Activated T-cell treated with anti-CD3 and anti-CD28 coated beads for 1 hour (primary cell): ENCODE data around the gene UNC119B.
A peak's percentile ranks its signal among the peaks of the same experiment; 100 is the strongest.
"Not testable (repeated sequence)": the region's sequence is repeated elsewhere in the genome, so short reads cannot be mapped to it uniquely, and the experiment has no call there.

ENCODE experiments used
- DNase-seq: peaks from one replicate; pipeline ENCODE4 v3.0.0-alpha.2; 2020; ENCODE audit warnings: low read depth

Gene UNC119B

GRCh38 chr12:120710031-120710804 lies at the start of gene UNC119B:
Gene UNC119B (plus strand): TSS chr12:120710458. CDS start chr12:120710475, 17 bp downstream.
- peak; percentile 74 for DNase-seq

DNA sequence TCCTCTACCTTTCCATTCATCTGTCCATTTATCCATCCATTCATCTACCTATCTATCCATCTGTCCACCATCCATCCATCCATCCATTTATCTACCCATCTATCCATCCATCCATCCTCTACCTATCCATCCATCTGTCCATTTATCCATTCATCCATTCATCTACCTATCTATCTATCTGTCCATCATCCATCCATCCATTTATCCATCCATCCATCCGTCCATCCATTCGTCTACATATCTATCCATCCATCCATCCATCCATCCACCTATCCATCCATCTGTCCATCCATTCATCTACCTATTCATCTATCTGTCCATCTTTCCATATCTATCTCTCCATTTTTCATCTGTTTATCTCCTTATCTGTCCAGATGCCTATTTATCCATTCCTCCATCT lies 48.8 kb upstream of the UNC119B start:
- DNase-seq: no peak

GRCh38 chr12:120662879-120663278 lies 47.4 kb upstream of the UNC119B start:
- DNase-seq: no peak

GRCh38 chr12:120663741-120664140 lies 46.5 kb upstream of the UNC119B start:
- no peak for DNase-seq

DNA sequence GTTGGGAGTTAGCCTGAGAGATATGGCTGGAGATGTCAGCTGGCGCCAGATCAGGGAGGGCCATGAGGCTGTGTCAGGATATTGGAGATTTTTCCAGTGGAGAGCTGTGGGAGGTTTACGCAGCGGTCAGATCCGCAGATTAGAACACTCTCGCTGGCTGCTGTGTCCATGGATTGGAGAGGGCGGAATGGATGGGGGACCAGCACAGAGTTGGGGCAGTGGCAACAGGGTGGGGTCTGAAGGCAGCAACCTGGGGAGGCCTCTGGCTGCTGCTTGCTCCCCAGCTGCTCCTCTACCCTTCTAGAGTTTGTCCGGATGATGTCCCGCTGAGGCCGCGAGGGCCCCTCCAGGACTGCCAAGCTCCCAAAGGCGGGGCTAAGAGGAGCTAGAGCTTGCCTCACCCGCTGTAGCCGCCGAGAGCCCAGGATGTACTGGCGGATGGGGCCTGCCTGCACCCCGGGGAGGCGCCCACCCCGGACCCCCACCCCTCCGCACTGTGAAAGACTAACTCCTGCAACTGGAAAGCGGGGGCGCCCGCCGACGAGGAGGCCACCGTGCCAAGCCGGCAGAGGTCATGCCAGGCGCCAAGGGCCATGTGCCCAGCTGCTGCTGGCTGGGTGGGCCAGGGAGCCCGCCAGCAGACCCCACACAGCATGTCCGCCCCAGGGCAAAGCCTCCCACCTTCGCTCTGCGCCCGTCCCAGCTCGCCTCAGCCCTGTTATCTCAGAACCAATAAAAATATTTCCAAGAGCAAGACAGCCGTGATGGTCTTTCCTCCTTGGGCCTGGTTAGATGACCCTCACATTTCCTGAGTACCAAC lies 43.5 kb upstream of the UNC119B start:
- no peak for DNase-seq

GRCh38 chr12:120668091-120668867 lies 42.0 kb upstream of the UNC119B start:
- no peak for DNase-seq

DNA sequence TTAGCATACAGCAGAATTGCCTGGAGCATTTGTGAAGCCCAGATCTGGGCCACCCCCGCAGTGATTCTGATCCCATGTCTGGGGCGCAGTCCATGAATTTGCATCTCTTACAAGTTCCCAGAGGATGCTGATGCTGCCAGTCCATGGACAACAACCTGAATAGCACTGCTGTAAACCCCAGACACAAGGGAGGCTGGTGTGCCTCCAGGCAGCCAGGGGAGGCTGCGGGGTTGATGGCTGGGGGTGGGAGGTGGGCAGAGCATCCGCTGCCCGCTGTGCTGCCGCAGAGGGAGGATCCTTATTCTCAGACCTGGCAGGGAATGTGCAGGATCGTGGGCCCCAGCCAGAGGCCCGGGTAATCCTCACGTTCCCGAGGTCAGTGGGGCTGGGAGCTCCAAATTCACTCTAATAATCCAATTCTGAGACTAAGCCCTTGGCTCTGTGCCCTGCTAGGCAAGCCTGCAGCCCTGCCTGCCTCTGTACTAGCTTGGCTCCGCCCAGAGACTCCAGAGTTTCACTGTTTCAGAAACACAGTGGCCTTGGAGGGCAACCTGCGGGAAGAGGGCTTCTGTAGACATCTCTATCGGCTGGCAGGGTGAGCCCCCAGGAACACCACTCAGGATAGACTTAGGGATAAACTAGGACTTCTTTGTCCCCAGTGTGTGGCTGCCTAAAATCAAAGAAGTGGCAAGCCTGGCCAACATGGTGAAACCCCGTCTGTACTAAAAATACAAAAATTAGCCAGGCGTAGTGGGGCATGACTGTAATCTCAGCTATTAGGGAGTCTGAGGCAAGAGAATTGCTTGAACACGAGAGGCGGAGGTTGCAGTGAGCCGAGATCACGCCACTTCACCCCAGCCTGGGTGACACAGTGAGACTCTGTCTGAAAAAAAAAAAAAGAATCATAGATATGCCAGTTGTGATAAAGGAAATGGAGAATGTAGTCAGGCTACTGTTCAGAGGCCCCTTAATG lies 41.1 kb upstream of the UNC119B start:
- no peak for DNase-seq

- not testable (repeated sequence) for DNase-seq
Measured at GRCh38 chr12:120670237-120670636, 40.0 kb upstream of the UNC119B start.

DNA sequence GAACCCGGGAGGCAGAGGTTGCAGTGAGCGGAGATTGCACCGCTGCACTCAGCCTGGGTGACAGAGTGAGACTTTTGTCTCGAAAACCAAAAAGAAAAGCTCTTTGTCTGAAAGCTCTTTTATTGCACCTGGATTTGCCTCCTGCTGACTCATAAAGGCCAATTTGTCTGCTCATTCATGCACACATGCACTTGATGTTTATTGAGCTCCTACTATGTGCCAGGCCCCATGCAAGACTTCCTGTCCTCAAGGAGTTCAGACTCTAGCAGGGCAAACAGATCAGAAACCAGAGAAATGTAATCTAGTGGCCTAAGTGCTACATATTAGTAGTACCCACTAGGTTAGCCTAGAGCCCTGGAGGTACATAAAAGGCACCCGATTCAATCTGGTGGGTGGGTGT lies 39.6 kb upstream of the UNC119B start:
- DNase-seq: no peak

GRCh38 chr12:120674097-120674636 lies 36.1 kb upstream of the UNC119B start:
- no peak for DNase-seq

DNA sequence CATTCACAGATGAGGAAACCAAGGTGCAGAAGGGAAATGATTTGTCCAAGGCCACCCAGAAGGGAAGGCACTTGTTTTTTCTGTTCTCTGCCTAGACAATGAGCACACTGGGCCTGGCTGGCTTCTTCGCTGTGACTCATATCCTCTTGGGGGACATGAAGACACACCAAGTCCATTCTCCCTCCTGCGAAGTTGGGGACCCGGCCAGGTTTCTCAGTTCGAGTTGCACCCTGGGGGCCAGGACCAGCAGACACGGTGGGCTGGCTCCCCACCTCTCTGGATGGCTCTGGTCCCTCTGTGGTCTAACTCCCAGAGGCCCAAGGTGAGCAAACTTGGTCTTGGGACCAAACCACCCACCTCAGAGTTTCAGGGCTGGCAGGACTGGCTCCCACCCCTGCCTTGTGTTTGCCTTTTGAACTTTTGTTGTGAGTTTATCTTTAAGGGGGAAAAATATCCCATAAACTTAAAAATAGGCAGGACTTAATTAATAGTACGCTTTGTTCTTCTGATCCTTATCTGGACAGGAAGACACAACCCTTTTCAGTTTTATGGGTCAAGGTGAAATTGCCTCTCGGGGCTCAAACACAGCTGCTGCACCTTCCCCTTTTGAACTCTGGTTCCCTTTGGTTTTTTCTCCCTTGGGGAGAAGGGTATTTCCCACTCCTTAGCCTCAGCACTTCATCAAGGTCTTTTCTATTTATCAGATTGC lies 32.3 kb upstream of the UNC119B start:
- no peak for DNase-seq

- no peak for DNase-seq
Measured at GRCh38 chr12:120678572-120678971, 31.7 kb upstream of the UNC119B start.

DNA sequence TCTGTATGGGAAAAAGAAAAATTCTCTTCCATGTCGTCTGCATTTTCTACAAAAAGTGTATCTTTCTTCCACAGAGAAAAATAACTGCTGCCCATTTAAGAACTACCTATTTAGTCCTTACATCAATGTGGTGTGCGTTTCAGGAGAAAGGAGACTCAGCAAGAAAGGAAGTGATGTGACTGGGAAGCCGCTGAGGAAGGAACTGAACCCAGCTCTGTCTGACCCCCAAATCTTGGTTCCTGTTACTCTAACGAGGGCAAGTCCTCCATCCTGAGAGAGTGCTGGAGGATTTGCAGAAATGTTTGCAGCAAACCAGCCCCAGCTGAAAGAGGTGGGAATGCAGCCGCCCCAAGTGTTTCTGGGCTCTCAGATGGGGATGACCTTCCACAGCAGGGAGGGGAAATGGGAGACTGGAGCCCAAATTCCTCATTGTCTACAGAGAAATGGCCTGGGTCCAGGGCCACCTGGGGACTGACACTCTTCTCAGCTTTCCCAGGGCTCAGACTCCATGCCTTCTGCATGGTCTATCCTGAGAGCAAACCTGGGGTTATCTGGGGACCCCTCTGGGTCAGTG lies 30.0 kb upstream of the UNC119B start:
- DNase-seq: no peak

DNA sequence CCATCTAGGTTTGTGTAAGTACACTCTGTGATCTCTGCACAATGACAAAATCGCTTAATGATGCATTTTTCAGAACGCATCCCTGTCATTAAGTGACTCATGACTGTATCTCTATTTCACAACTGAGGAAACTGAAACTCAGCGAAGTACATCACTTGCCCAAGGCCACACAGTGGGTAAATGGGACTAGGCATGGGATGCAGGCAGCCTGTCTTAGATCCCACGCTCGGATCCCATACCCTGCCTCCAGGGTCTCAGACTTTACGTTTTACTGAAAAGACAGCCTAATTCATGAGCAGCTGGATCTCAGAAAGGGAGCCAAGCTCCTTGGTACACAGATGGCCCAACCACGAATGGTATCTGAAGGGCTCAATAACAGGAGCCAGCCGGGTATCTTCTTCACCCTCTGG lies 25.7 kb upstream of the UNC119B start:
- DNase-seq: no peak

DNA sequence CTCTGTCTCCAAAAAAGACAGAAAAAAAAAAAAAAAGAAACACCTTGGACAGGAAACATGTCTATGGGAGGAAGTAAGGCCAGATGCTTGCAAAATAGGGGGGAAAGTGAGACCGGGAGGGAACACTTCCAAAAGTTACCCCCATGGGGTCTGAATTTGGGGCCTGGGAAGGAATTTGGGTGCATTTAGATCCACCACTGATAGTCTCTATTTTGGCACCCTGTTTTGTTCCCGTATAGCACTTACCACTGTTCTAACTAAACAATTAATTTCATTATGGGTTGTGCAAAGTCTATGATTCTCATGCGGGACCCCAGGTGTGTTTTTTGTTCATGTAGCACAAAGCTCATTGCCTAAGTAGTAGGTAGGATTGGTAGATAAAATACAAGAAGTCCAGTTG lies 24.7 kb upstream of the UNC119B start:
- DNase-seq: no peak

DNA sequence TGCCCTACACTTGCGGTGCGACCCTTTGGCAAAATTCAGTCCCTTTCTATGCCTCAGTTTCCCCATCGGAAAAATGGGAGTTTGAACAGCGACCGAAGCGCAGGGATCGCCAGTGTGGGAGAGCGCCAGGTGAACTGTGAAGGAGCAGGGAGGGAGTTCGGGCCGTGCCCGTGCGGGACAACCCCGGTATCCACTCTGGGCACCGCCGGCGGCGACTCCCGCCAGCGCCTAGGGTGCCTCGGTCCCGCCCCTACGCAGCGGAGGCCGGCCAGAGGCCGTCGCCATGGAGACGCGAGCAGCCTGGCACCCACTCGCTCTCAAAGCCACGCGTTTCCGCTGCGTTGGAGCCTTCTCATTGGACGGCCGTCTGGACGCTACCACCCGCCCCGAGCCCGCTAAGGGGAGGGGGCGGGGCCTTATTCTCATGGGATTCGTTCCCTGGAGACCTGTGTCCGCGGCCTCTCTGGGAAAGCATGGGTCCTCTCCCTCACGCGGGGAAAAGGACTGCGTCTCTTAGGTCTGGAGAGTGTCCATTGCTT lies 24.0 kb upstream of the UNC119B start:
- DNase-seq: peak; percentile 94

DNA sequence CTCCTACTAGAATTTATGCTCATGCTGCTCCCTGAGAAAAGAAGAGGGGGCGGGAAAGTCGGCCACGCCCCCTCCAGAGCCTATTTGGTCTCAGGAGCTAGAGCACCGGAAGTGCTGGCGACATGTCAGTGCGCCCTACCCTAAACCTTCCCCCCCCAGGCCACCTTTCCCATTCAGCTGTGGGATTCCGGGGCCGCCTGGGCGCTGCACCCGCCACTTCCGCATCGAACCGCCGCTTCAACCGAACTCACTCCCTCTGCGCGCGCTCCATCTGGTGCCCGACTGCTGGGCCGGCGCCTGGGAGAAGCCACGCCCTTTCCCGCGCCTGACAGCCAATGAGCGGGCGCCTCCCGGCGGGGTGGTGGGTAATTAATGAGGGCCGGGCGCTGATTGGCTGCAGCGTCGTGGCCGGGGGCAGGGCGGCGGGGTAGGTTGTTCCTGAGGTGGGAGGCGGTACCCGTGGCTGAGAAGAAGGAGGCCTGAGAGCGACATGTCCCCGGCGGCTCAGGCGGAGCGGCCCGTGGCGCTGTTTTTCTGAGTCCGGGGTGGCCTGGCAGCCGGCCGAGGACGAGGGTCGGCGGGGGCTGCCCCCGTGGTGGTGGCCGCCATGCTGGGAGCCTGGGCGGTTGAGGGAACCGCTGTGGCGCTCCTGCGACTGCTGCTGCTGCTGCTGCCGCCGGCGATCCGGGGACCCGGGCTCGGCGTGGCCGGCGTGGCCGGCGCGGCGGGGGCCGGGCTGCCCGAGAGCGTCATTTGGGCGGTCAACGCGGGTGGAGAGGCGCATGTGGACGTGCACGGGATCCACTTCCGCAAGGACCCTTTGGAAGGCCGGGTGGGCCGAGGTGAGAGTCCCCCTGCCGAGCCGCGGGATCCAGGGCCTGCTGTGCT lies 23.3 kb upstream of the UNC119B start, which contains the start of gene MLEC:
TSS of gene MLEC (plus strand) at position 460 of the 888 bp plus-strand sequence. CDS start at position 608, 148 bp downstream.
- DNase-seq: peak; percentile 98

- peak; percentile 17 for DNase-seq
Measured at GRCh38 chr12:120687578-120688289, 22.5 kb upstream of the UNC119B start.
